ENCODE measurements around the gene CCDC40. TPM values are rescaled to one million over a fixed set of nuclear protein-coding genes. Genes with fewer than 3 reads are reported as not detected.

The CCDC40 gene
- total RNA-seq, 1 donor from 2014 or later: 4.4 TPM

- no peak for DNase-seq (ENCODE audit: low read depth)
- H3K4me3 ChIP-seq (ENCODE audit: low read depth, low read length): no peak overlapping the region
- no peaks in the 10 kb centered on the region for H3K36me3 ChIP-seq (ENCODE audit: control insufficient read depth, insufficient read depth, low read length)
- H3K27me3 ChIP-seq (ENCODE audit: control insufficient read depth, insufficient read depth, low read length): no peaks in the 10 kb centered on the region
- no peak for TF ChIP-seq CTCF (IDR thresholded peaks at IDR 0.05; ENCODE audit: insufficient read depth, low read length, poor library complexity, severe bottlenecking)
Measured at GRCh38 chr17:80047176-80047575, 10.7 kb downstream of the CCDC40 start.

- no peak for TF ChIP-seq CTCF (IDR thresholded peaks at IDR 0.05; ENCODE audit: insufficient read depth, low read length, poor library complexity, severe bottlenecking)
- Histone ChIP-seq H3K36me3 (ENCODE audit: control insufficient read depth, insufficient read depth, low read length) (no peaks in the 10 kb centered on the region), H3K27me3 (ENCODE audit: control insufficient read depth, insufficient read depth, low read length) (no peaks in the 10 kb centered on the region), H3K4me3 (ENCODE audit: low read depth, low read length) (no peak overlapping the region)
- no peak for DNase-seq (ENCODE audit: low read depth)
Measured at GRCh38 chr17:80049986-80050385, 13.5 kb downstream of the CCDC40 start.

- Histone ChIP-seq H3K36me3 (ENCODE audit: control insufficient read depth, insufficient read depth, low read length) (no peaks in the 10 kb centered on the region), H3K4me3 (ENCODE audit: low read depth, low read length) (no peak overlapping the region), H3K27me3 (ENCODE audit: control insufficient read depth, insufficient read depth, low read length) (no peaks in the 10 kb centered on the region)
- TF ChIP-seq CTCF (IDR thresholded peaks at IDR 0.05; ENCODE audit: insufficient read depth, low read length, poor library complexity, severe bottlenecking): no peak
- no peak for DNase-seq (ENCODE audit: low read depth)
Measured at GRCh38 chr17:80050706-80051105, 14.3 kb downstream of the CCDC40 start.

GRCh38 chr17:80051681-80052080, 15.2 kb downstream of the CCDC40 start:
- H3K4me3 ChIP-seq (ENCODE audit: low read depth, low read length): no peak overlapping the region
- no peak for DNase-seq (ENCODE audit: low read depth)
- no peaks in the 10 kb centered on the region for H3K27me3 ChIP-seq (ENCODE audit: control insufficient read depth, insufficient read depth, low read length)
- no peaks in the 10 kb centered on the region for H3K36me3 ChIP-seq (ENCODE audit: control insufficient read depth, insufficient read depth, low read length)
- TF ChIP-seq CTCF (IDR thresholded peaks at IDR 0.05; ENCODE audit: insufficient read depth, low read length, poor library complexity, severe bottlenecking): no peak

- H3K4me3 ChIP-seq (ENCODE audit: low read depth, low read length): no peak overlapping the region
- TF ChIP-seq CTCF (IDR thresholded peaks at IDR 0.05; ENCODE audit: insufficient read depth, low read length, poor library complexity, severe bottlenecking): no peak
- no peaks in the 10 kb centered on the region for H3K27me3 ChIP-seq (ENCODE audit: control insufficient read depth, insufficient read depth, low read length)
- H3K36me3 ChIP-seq (ENCODE audit: control insufficient read depth, insufficient read depth, low read length): no peaks in the 10 kb centered on the region
- no peak for DNase-seq (ENCODE audit: low read depth)
Measured at GRCh38 chr17:80053102-80053501, 16.7 kb downstream of the CCDC40 start.

- H3K36me3 ChIP-seq (ENCODE audit: control insufficient read depth, insufficient read depth, low read length): no peaks in the 10 kb centered on the region
- no peaks in the 10 kb centered on the region for H3K27me3 ChIP-seq (ENCODE audit: control insufficient read depth, insufficient read depth, low read length)
- no peak for DNase-seq (ENCODE audit: low read depth)
- no peak overlapping the region for H3K4me3 ChIP-seq (ENCODE audit: low read depth, low read length)
- no peak for TF ChIP-seq CTCF (IDR thresholded peaks at IDR 0.05; ENCODE audit: insufficient read depth, low read length, poor library complexity, severe bottlenecking)
Measured at GRCh38 chr17:80055597-80055996, 19.2 kb downstream of the CCDC40 start.
